Astrocyte of the spinal cord (primary cell): ENCODE results near the gene KRT85.
A peak's percentile ranks its signal among the peaks of the same experiment; 100 is the strongest.

Experiments used
- DNase-seq: peaks from one replicate; pipeline ENCODE4 v3.0.0; 2011; ENCODE audit warnings: low read depth, low spot score
- H3K4me3 ChIP-seq: 2 replicates; pipeline ENCODE4 v1.5.1; 2011; ENCODE audit warnings: low read depth, mild to moderate bottlenecking, low read length, moderate library complexity
- in situ Hi-C: cut with HindIII; loops from 2 replicates; pipeline ENCODE4 v1.10.0; 2017; ENCODE audit warnings: low sequenced_read_pairs
- TF ChIP-seq, protein P1 (sequence below): IDR thresholded peaks from 2 replicates; pipeline ENCODE4 v1.5.1; 2012; ENCODE audit warnings: low read depth, mild to moderate bottlenecking, low read length, inconsistent platforms

Gene KRT85

DNA sequence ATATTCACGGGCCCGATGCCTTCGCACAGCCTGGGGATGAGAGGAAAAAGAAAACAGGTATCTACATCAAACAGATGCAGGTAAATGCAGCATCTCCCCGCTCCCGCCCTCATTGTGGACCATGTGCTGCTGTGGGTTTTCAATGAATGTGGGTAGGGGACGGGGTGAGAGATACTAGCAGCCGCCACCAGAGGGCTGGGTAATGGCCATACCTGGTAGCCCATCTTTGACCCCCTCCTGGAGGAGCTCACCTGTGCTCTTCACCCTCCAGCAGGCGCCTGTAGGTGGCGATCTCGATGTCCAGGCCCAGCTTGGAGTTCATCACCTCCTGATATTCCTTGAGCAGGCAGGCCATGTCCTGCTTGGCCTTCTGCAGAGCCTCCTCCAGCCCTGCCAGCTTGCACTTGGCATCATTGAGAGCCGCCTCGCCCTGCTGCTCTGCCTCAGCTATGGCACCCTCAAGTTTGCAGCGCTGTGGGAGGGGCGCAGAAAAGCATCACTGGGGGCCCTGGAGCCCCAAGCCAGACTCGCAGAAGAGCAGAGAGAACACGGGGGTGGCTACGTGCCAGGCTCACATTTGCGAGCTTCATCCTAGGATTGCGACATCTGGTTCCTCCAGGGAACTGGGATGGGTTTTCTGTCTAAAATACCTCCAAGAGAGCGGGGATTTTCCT is 28.6 kb upstream of the KRT85 start:
- no peak for DNase-seq
- in situ Hi-C loops = no loop called here
- TF ChIP-seq, protein P1, sequence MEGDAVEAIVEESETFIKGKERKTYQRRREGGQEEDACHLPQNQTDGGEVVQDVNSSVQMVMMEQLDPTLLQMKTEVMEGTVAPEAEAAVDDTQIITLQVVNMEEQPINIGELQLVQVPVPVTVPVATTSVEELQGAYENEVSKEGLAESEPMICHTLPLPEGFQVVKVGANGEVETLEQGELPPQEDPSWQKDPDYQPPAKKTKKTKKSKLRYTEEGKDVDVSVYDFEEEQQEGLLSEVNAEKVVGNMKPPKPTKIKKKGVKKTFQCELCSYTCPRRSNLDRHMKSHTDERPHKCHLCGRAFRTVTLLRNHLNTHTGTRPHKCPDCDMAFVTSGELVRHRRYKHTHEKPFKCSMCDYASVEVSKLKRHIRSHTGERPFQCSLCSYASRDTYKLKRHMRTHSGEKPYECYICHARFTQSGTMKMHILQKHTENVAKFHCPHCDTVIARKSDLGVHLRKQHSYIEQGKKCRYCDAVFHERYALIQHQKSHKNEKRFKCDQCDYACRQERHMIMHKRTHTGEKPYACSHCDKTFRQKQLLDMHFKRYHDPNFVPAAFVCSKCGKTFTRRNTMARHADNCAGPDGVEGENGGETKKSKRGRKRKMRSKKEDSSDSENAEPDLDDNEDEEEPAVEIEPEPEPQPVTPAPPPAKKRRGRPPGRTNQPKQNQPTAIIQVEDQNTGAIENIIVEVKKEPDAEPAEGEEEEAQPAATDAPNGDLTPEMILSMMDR = peak; percentile 23
- H3K4me3 ChIP-seq = no peak overlapping the region

DNA sequence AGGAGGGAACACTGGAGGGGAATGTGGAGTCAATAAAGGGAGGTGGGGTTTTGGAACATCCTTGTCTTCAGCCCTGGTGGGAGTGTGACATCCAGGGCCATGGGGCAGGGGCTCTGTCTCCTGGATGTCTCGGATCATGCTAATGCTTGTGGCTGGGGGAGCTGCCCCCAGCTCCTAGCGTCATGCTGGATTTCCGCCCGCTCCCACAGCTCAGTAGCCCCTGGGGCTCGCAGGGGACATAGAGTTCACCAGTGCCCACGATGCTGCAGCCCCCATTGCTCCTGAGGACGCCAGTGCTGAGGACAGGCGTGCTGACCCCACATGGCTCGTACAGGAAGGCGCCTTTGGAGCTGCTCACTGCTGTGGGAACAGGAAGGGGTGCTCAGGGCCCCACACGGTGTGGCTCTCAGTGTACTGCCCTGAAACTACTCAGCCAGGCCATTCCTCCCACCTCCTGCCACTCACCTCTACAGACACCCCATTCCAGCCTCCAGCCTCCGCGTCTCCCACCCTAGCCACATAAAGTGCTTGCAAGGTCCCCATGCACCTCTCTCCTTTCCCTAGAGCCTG is 27.6 kb upstream of the KRT85 start:
- TF ChIP-seq, protein P1 = no peak
- DNase-seq = no peak
- no peak overlapping the region for H3K4me3 ChIP-seq
- in situ Hi-C loops = no loop called here

GRCh38 chr12:52392465-52393007 is 25.3 kb upstream of the KRT85 start:
- DNase-seq = no peak
- in situ Hi-C loops = no loop called here
- H3K4me3 ChIP-seq = no peak overlapping the region
- TF ChIP-seq, protein P1 = no peak

DNA sequence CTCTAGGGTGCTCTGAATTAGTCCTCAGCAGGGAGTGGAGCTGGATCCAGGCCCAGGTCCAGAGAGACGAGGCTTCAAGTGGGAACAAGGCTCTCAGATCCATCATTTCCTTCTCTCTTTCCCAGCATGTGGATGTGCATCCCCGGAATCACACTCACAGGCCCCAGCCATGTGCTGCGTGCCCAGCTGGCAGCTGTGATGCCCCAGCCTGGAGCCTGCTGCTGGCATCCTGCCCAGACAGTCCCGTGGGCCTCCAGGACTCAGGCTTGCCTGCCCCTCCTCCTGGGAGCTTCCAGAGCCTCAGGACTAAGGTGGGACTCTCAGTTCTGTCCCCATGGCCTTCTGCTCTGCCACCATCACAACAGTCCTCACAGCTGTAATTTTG is 24.3 kb upstream of the KRT85 start:
- H3K4me3 ChIP-seq = no peak overlapping the region
- in situ Hi-C loops = no loop called here
- DNase-seq = no peak
- TF ChIP-seq, protein P1 = no peak

DNA sequence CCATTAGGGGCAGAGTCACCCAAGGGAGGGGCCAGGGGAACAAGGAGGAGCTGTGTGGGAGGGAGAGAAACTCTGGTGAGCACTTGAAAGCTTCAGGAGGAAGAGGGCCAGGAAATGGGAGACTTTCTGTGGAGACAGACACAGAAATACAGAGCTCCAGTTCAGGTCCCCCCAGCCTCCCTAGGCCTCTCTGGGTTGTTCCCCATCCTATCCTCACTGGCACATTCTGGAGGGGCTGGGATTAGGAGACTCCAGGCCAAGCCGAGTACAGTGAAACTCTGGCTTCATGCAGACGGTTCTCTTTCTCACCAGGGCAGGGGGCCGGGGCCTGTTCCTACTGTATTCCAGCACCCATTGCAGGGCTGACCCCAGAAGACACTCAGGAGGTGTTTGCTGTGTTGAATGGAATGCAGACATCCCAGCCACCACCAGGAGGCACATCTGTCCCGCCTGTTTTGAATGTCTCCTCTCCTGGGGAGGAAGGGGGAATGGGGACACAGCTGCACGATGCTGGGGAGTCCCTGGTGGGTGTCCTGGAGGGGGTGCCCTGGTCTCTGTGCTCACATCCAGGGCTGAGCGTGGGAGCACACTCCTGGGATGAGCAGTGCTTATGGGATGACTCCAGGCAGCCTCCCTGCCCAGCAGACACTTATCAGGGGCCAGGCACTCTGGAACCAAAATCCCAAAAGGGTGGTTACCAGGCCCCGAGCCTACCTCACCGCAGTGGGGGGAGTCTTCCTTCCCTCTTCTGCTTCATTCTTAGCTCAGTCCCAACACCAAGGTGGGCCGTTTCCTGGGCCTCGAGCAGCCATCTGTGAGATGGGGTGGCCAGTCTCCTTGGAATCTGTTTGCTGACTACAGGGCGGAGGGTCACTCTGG is 23.7 kb upstream of the KRT85 start:
- in situ Hi-C loops = no loop called here
- TF ChIP-seq, protein P1 = peak; percentile 68
- DNase-seq = no peak
- no peak overlapping the region for H3K4me3 ChIP-seq
